Measurements from ENCODE around the gene PEX6.

DNA sequence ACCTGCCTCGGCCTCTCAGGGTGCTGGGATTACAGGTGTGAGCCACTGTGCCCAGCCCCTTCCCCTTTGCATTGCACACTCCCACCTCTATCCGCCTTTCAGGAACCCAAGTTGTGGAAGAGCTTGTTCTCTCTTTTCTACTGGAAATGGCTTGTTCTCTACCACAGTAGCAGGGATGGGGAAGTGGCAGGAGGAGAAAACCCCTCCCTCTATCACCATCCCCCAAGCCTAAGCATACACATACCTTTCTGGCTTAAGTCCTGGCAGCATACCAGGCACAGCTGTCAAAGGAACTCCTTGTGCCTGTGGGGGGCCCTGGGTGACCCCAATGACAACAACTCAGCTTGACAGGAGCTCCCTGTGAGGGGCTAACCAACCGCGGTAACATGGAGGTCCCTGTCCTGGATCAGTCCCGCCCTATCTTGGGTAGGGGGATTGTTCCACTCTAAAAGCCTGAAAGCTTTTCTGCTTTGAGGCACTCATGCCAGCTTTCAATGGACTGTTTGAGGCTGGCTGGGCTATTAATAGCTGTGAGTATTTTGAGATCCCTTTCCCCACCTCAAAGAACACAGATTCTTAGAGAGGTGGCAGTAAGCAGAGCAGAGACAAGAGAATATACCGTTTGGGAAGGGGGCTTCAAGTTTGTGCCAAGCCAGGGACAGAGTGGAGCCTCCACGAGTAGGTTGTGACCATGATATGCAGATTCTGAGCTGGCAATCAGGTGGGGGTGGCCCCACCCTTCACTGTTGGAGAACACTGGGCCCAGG is 37.4 kb upstream of the PEX6 start:
- TF ChIP-seq, protein P1, sequence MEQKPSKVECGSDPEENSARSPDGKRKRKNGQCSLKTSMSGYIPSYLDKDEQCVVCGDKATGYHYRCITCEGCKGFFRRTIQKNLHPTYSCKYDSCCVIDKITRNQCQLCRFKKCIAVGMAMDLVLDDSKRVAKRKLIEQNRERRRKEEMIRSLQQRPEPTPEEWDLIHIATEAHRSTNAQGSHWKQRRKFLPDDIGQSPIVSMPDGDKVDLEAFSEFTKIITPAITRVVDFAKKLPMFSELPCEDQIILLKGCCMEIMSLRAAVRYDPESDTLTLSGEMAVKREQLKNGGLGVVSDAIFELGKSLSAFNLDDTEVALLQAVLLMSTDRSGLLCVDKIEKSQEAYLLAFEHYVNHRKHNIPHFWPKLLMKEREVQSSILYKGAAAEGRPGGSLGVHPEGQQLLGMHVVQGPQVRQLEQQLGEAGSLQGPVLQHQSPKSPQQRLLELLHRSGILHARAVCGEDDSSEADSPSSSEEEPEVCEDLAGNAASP (CRISPR knock-in tag; IDR thresholded peaks at IDR 0.05; ENCODE audit: borderline replicate concordance): no peak
- TF ChIP-seq CREB1 (IDR thresholded peaks at IDR 0.05): no peak
- no peak for TF ChIP-seq CREB1 (CRISPR knock-in tag; IDR thresholded peaks at IDR 0.05)

All from HepG2 (cell line).